Activated CD8-positive, alpha-beta memory T cell treated with anti-CD3 and anti-CD28 coated beads, Interleukin-2, amount 50 U/mL, for 4 hours (primary cell): ENCODE results near the gene NCKAP1.
"Not testable (repeated sequence)": the region's sequence is repeated elsewhere in the genome, so short reads cannot be mapped to it uniquely, and the experiment has no call there.

Source experiments
- DNase-seq: peaks from one replicate; pipeline ENCODE4 v3.0.0-alpha.2; 2020

NCKAP1 gene

GRCh38 chr2:183001948-183002347 lies 36.3 kb downstream of the NCKAP1 start:
- no peak for DNase-seq

- no peak for DNase-seq
These were observed 37.4 kb downstream of the NCKAP1 start for GRCh38 chr2:183000846-183001245.

GRCh38 chr2:182999348-183000028 lies 38.8 kb downstream of the NCKAP1 start:
- no peak for DNase-seq

GRCh38 chr2:182994228-182994912 lies 43.9 kb downstream of the NCKAP1 start:
- no peak for DNase-seq

GRCh38 chr2:182982941-182983340 lies 55.3 kb downstream of the NCKAP1 start:
- DNase-seq, result no peak

- DNase-seq, result not testable (repeated sequence)
These were observed 56.8 kb downstream of the NCKAP1 start for GRCh38 chr2:182981475-182981874.

GRCh38 chr2:182980652-182981051 lies 57.6 kb downstream of the NCKAP1 start:
- DNase-seq, result no peak

GRCh38 chr2:182980115-182980514 lies 58.1 kb downstream of the NCKAP1 start:
- DNase-seq, result no peak

GRCh38 chr2:182977463-182977862 lies 60.8 kb downstream of the NCKAP1 start:
- DNase-seq, result no peak

GRCh38 chr2:182973441-182974352 lies 64.6 kb downstream of the NCKAP1 start:
- DNase-seq, result no peak

GRCh38 chr2:182972548-182972942 lies 65.7 kb downstream of the NCKAP1 start:
- DNase-seq, result no peak

GRCh38 chr2:182971820-182972547 lies 66.3 kb downstream of the NCKAP1 start:
- no peak for DNase-seq

- DNase-seq, result no peak
These were observed 67.8 kb downstream of the NCKAP1 start for GRCh38 chr2:182970486-182970885.

- DNase-seq, result no peak
These were observed 69.8 kb downstream of the NCKAP1 start for GRCh38 chr2:182968493-182968892.

GRCh38 chr2:182966356-182966755 lies 71.9 kb downstream of the NCKAP1 start:
- DNase-seq, result not testable (repeated sequence)

GRCh38 chr2:182962641-182963040 lies 75.6 kb downstream of the NCKAP1 start:
- DNase-seq, result no peak

- not testable (repeated sequence) for DNase-seq
These were observed 77.4 kb downstream of the NCKAP1 start for GRCh38 chr2:182960869-182961268.

- no peak for DNase-seq
These were observed 83.5 kb downstream of the NCKAP1 start for GRCh38 chr2:182954789-182955188.

- no peak for DNase-seq
These were observed 85.4 kb downstream of the NCKAP1 start for GRCh38 chr2:182952741-182953450.

- no peak for DNase-seq
These were observed 86.2 kb downstream of the NCKAP1 start for GRCh38 chr2:182951948-182952663.

- no peak for DNase-seq
These were observed 87.7 kb downstream of the NCKAP1 start for GRCh38 chr2:182950546-182950945.
